H1 (cell line): ENCODE measurements around the gene ZNF711. TPM values are rescaled to one million over a fixed set of nuclear protein-coding genes. Genes with fewer than 3 reads are reported as not detected.

ENCODE experiments used
- CTCF ChIA-PET: fragments of 300-600 bp; sonication (Branson Sonifier 250); formaldehyde crosslinking; loops from one replicate; lab custom pipeline; 2021; ENCODE audit not compliant: partially characterized antibody; lab: Charles Lee
- POLR2A ChIA-PET: fragments of 300-600 bp; sonication (Branson Sonifier 250); formaldehyde crosslinking; loops from one replicate; lab custom pipeline; 2021; ENCODE audit warnings: inconsistent platforms; ENCODE audit not compliant: partially characterized antibody; lab: Charles Lee
- DNase-seq, 2 experiments: peaks; one replicate each; pipeline versions ENCODE4 v3.0.0 to v3.0.0-alpha.2; 2010 to 2022; ENCODE audit warnings: low spot score in 2 of 2, low read depth in 1 of 2, mixed read lengths in 1 of 2
- FAIRE-seq: peaks from 2 replicates; lab custom pipeline; 2011; peaks lifted over from hg19 to GRCh38; lab: Jason Lieb, UNC
- H2AFZ ChIP-seq: 2 replicates; pipeline ENCODE4 v1.8.1; 2012; ENCODE audit warnings: low read length, inconsistent platforms
- H2AK5ac ChIP-seq: 2 replicates; pipeline ENCODE4 v1.6.1; 2013; ENCODE audit warnings: low read depth, low read length
- H2BK120ac ChIP-seq: replicated peaks from 2 replicates; pipeline ENCODE3; 2013; ENCODE audit warnings: low read depth, low read length, inconsistent platforms
- H2BK12ac ChIP-seq: 2 replicates; pipeline ENCODE4 v1.6.1; 2013; ENCODE audit warnings: low read depth, low read length
- H2BK15ac ChIP-seq: 2 replicates; pipeline ENCODE4 v1.6.1; 2013; ENCODE audit warnings: low read length
- H2BK20ac ChIP-seq: 2 replicates; pipeline ENCODE4 v1.6.1; 2013; ENCODE audit warnings: low read length
- H2BK5ac ChIP-seq: 2 replicates; pipeline ENCODE4 v1.6.1; 2013; ENCODE audit warnings: low read depth, low read length
- H3K14ac ChIP-seq: 2 replicates; pipeline ENCODE4 v1.6.1; 2013; ENCODE audit warnings: inconsistent platforms; ENCODE audit not compliant: insufficient read length
- H3K18ac ChIP-seq: 2 replicates; pipeline ENCODE4 v1.6.1; 2013; ENCODE audit warnings: low read length; ENCODE audit errors: extremely low read depth
- H3K23ac ChIP-seq: 2 replicates; pipeline ENCODE4 v1.6.1; 2013; ENCODE audit warnings: inconsistent platforms; ENCODE audit not compliant: insufficient read length
- H3K23me2 ChIP-seq: 2 replicates; pipeline ENCODE4 v1.6.1; 2013; ENCODE audit warnings: low read depth, low read length
- H3K27ac ChIP-seq: 2 replicates; pipeline ENCODE4 v1.6.1; 2011; ENCODE audit warnings: low read depth, low read length, inconsistent platforms
- H3K27me3 ChIP-seq, 4 experiments: replicated peaks in 1 of 4; 1 replicate in 1 of 4; 2 replicates in 3 of 4; pipeline versions ENCODE4 v1.6.1 to v1.8.1; 2011 to 2013; ENCODE audit warnings: low read length in 3 of 4, mild to moderate bottlenecking in 3 of 4, inconsistent platforms in 2 of 4, mixed read lengths in 2 of 4, moderate library complexity in 1 of 4; ENCODE audit not compliant: control insufficient read depth in 3 of 4, insufficient read depth in 3 of 4; ENCODE audit errors: extremely low read depth in 1 of 4
- H3K36me3 ChIP-seq, 4 experiments: 2 replicates each; pipeline versions ENCODE4 v1.6.1 to v1.8.1; 2011 to 2013; ENCODE audit warnings: mild to moderate bottlenecking in 4 of 4, low read length in 3 of 4, moderate library complexity in 2 of 4, control low read depth in 1 of 4, inconsistent platforms in 1 of 4; ENCODE audit not compliant: insufficient read depth in 4 of 4, control insufficient read depth in 2 of 4
- H3K4ac ChIP-seq: replicated peaks from 2 replicates; pipeline ENCODE3; 2013; ENCODE audit warnings: low read length, low read depth, mixed read lengths, inconsistent platforms; ENCODE audit not compliant: insufficient read length
- H3K4me1 ChIP-seq, 4 experiments: replicated peaks in 1 of 4; 1 replicate in 1 of 4; 2 replicates in 3 of 4; pipeline versions ENCODE4 v1.6.1 to v1.8.1; 2011 to 2013; ENCODE audit warnings: low read length in 3 of 4, inconsistent platforms in 2 of 4, mixed read lengths in 1 of 4; ENCODE audit not compliant: insufficient read depth in 4 of 4, control insufficient read depth in 3 of 4
- H3K4me2 ChIP-seq, 2 experiments: 2 replicates each; pipeline versions ENCODE4 v1.6.1 to v1.8.1; 2011 to 2013; ENCODE audit warnings: low read depth in 2 of 2, low read length in 2 of 2, control low read depth in 1 of 2, inconsistent platforms in 1 of 2, mild to moderate bottlenecking in 1 of 2; ENCODE audit not compliant: insufficient read depth in 1 of 2
- H3K4me3 ChIP-seq, 4 experiments: fragments of 200-600, 300-600 bp in 1 of 4; sonication (generic), shearing (Covaris generic), sonication (Bioruptor Twin) in 1 of 4; 2 replicates each; pipeline versions ENCODE4 v1.5.1 to v1.8.1; 2011 to 2016; ENCODE audit warnings: low read length in 4 of 4, low read depth in 3 of 4, control low read depth in 2 of 4, inconsistent platforms in 2 of 4, mild to moderate bottlenecking in 2 of 4, mixed read lengths in 1 of 4, moderate library complexity in 1 of 4; ENCODE audit not compliant: insufficient read depth in 2 of 4; ENCODE audit errors: extremely low read depth in 1 of 4
- H3K56ac ChIP-seq: replicated peaks from 2 replicates; pipeline ENCODE3; 2013; ENCODE audit warnings: low read depth, mild to moderate bottlenecking, mixed read lengths, low read length, inconsistent platforms; ENCODE audit not compliant: insufficient read length
- H3K79me1 ChIP-seq: 2 replicates; pipeline ENCODE4 v1.6.1; 2013; ENCODE audit warnings: low read depth, low read length, control low read depth
- H3K79me2 ChIP-seq, 2 experiments: 2 replicates each; pipeline versions ENCODE4 v1.6.1 to v1.8.1; 2012 to 2013; ENCODE audit warnings: low read length in 2 of 2, mild to moderate bottlenecking in 2 of 2, inconsistent platforms in 1 of 2; ENCODE audit not compliant: insufficient read depth in 2 of 2, control insufficient read depth in 1 of 2
- H3K9ac ChIP-seq, 4 experiments: replicated peaks in 1 of 4; 1 replicate in 1 of 4; 2 replicates in 3 of 4; pipeline versions ENCODE4 v1.6.1 to v1.8.1; 2011 to 2013; ENCODE audit warnings: low read depth in 3 of 4, low read length in 3 of 4, control low read depth in 2 of 4, mild to moderate bottlenecking in 2 of 4, moderate library complexity in 2 of 4, inconsistent platforms in 1 of 4; ENCODE audit errors: extremely low read depth in 1 of 4
- H3K9me3 ChIP-seq, 2 experiments: 2 replicates each; pipeline versions ENCODE4 v1.6.1 to v1.8.1; 2012 to 2013; ENCODE audit warnings: mild to moderate bottlenecking in 2 of 2, moderate library complexity in 2 of 2, control low read depth in 1 of 2, inconsistent platforms in 1 of 2, low read depth in 1 of 2, low read length in 1 of 2, mixed read lengths in 1 of 2; ENCODE audit not compliant: insufficient read depth in 2 of 2
- H4K20me1 ChIP-seq, 2 experiments: replicated peaks in 1 of 2; 2 replicates each; pipeline versions ENCODE3 to v1.8.1; 2011 to 2013; ENCODE audit warnings: inconsistent platforms in 2 of 2, low read length in 2 of 2, mild to moderate bottlenecking in 1 of 2; ENCODE audit not compliant: insufficient read depth in 2 of 2, control insufficient read depth in 1 of 2
- H4K5ac ChIP-seq: 2 replicates; pipeline ENCODE4 v1.6.1; 2013; ENCODE audit warnings: low read length, low read depth, mixed read lengths, inconsistent platforms; ENCODE audit not compliant: insufficient read length
- H4K8ac ChIP-seq: 2 replicates; pipeline ENCODE4 v1.8.0; 2013; ENCODE audit warnings: mild to moderate bottlenecking, moderate library complexity, low read length, inconsistent platforms; ENCODE audit not compliant: insufficient read depth; ENCODE audit errors: extremely low read depth
- H4K91ac ChIP-seq: replicated peaks from 2 replicates; pipeline ENCODE3; 2013; ENCODE audit warnings: low read length, mixed read lengths, inconsistent platforms; ENCODE audit not compliant: insufficient read length
- POU5F1 ChIP-seq: IDR thresholded peaks from 2 replicates; pipeline ENCODE4 v1.6.1; 2011; ENCODE audit warnings: low read depth, mild to moderate bottlenecking, low read length, moderate library complexity
- WGBS, 2 experiments: shearing (Covaris generic) in 1 of 2; methylation state at CpG; one replicate each; pipeline versions ENCODE4 v1.1.6 to v1.1.7; 2013 to 2015; ENCODE audit warnings: low lambda C conversion rate in 2 of 2, mixed read lengths in 2 of 2, inconsistent platforms in 1 of 2, low coverage in 1 of 2, missing lambda C conversion rate in 1 of 2; ENCODE audit not compliant: insufficient replicate concordance in 2 of 2, insufficient coverage in 1 of 2, insufficient read length in 1 of 2; ENCODE audit errors: extremely low coverage in 1 of 2, missing lambda C conversion rate in 1 of 2; 5-methylcytosine and 5-hydroxymethylcytosine counted together
- polyA plus RNA-seq, 7 experiments: library from polyadenylated mRNA; depleted of rRNA in 3 of 7; stranded (reverse) in 5 of 7; unstranded in 2 of 7; fragments of >200 nt in 5 of 7; fragments of 200-250 nt in 2 of 7; gene quantifications; 1 replicate in 5 of 7; 2 replicates in 1 of 7; 4 replicates in 1 of 7; pipeline versions ENCODE4 v1.2.1 to v1.2.3, GENCODE V29; 2011 to 2013; ENCODE audit warnings: missing spikeins in 2 of 7, mixed read lengths in 2 of 7
- total RNA-seq: library from RNA; stranded (reverse); fragmentation: NEBNext Ultra II Directional; extraction: Animal tissue kit (Norgen Biotek cat#: 25700); gene quantifications from 2 replicates; pipeline ENCODE4 v1.2.1, GENCODE V29; 2021

ZNF711 gene
- total and polyA plus RNA-seq, 2 of the 8 experiments (the other 6 are each of a cell fraction or from before 2014, with no cell fraction given) = 8.5 to 15.5 TPM

GRCh38 chrX:85223359-85223758 lies 20.4 kb upstream of the ZNF711 start:
- Histone ChIP-seq H3K56ac (no peak overlapping the region), H4K5ac (no peak overlapping the region), H3K18ac (no peak overlapping the region), H2BK15ac (no peak overlapping the region), H3K4ac (no peak overlapping the region), H3K79me2 (no peaks in the 10 kb centered on the region), H2AK5ac (no peak overlapping the region), H3K23me2 (no peaks in the 10 kb centered on the region), H3K23ac (no peak overlapping the region), H3K9me3 (no peaks in the 10 kb centered on the region), H2AFZ (no peak overlapping the region), H3K27ac (no peak overlapping the region), H3K14ac (no peak overlapping the region), H3K79me1 (no peaks in the 10 kb centered on the region), H2BK12ac (no peak overlapping the region), H3K9ac (no peak overlapping the region), H2BK20ac (no peak overlapping the region), H3K27me3 (no peaks in the 10 kb centered on the region), H4K91ac (no peak overlapping the region), H3K4me2 (no peak overlapping the region), H3K36me3 (no peaks in the 10 kb centered on the region), H4K8ac (no peak overlapping the region), H3K4me1 (no peaks in the 10 kb centered on the region), H2BK5ac (no peak overlapping the region), H3K4me3 (no peak overlapping the region), H2BK120ac (no peak overlapping the region), H4K20me1 (no peaks in the 10 kb centered on the region)
- ChIA-PET CTCF (no interaction called here), POLR2A (no interaction called here)
- TF ChIP-seq POU5F1 = no peak
- DNase-seq (no peak), FAIRE-seq (no peak)
- WGBS, 2 experiments = 94% methylated on average over 2 of the region's 2 CpGs; no CpG with 5 or more reads in 1 of the 2 experiments
